NCI-H2029 treated with DMSO at 0.1 percent for 48 hours (cell line): ENCODE results near the gene PTGDR.

ENCODE experiments used
- DNase-seq: peaks from one replicate; lab custom pipeline; 2025; lab: John Stamatoyannopoulos, UW

Gene PTGDR

DNA sequence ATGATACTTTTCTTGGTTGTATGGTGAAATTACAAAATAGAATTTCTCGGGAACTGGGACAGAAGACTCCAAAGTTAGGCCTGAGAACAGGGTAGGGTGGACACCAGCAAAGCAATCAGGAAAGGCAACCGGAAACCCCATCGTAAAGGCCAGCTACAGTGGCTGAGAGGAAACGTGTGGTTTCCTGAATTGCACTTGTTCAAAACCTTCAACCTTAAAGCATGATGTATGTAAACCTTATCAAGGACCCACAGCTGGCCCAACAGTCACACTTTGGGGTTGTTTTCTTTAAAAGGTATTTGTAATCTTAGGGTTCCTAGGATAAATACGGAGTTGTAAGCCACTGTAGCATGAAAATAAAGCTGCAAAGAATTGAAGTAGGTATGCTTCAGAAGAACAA lies 2.2 kb upstream of the PTGDR start:
- no peak for DNase-seq

DNA sequence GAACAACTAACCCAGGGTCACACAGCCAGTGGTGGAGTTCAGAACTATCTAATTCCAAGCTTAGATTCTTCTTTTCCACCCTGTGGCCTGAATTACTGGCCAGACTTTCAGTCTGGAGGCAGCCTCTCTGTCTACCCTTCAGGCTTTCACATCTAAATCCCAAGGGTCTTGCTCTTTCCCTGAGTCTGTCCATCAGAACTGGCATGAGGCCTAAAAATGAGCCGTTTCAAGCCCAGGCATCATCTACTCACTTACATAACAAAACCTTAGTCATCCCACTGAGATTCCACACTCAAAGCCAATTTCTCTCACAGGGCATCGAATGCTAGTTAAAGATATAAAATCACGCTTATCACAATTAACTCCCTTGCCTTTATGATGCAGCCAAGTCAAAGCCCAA lies 1.3 kb upstream of the PTGDR start:
- DNase-seq: no peak

DNA sequence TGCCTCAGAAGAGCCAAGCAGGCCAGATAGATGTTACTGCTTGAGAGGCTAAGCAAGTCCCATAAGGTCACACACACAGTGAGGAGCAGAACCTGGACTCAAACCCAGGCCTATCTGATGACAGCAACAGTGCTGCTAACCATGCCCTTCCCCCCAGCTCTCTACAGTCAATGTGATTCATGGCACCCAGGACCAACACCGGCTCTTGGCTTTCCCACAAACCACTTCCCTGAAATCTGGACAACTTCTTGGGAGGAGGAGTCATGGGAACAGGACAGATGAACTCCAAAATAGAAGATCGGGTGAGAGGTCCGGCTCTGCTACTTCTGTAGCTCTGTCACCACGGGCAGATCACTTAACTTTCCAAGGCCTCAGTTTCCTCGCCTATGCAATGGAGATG lies 716 bp upstream of the PTGDR start:
- no peak for DNase-seq

DNA sequence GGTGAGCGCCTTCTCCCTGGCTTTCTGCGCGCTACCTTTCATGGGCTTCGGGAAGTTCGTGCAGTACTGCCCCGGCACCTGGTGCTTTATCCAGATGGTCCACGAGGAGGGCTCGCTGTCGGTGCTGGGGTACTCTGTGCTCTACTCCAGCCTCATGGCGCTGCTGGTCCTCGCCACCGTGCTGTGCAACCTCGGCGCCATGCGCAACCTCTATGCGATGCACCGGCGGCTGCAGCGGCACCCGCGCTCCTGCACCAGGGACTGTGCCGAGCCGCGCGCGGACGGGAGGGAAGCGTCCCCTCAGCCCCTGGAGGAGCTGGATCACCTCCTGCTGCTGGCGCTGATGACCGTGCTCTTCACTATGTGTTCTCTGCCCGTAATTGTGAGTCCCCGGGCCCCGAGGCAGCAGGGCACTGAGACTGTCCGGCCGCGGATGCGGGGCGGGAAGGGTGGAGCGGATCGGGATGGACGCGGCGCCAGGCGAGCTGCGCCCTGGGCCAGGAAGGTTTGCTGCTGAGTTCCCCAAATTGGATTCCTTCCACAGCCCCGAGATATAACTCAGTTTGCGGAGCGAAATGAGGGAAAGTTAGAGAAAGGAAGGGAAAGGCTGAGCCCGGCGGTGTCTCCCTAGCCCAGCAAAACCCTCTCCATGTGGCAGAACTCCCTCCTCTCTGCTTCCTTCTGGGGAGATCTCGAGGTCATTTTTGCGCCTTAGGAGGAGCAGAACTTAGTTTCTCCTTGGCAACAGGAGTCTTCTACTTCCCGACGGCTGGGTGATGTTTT lies 972 bp downstream of the PTGDR start:
- DNase-seq: no peak

DNA sequence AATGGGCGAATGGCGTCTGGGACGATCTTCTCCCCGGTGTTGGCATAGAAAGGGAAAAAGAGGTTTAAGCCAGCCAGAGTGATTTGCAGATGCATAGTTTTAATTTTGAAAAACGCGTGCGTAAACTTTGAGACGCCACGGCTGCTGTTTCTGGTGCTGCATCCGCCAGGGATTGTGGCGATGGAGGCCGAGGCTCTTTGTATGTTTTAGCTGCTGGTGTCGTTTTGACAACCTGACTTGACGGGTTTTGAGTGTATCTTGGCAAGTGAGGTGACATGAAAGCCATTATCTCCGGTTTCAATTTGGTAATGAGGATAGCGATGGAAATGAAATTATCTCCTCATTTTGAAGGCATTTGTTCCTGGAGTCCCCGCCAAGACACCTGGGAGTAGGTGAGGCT lies 1.6 kb downstream of the PTGDR start:
- no peak for DNase-seq

DNA sequence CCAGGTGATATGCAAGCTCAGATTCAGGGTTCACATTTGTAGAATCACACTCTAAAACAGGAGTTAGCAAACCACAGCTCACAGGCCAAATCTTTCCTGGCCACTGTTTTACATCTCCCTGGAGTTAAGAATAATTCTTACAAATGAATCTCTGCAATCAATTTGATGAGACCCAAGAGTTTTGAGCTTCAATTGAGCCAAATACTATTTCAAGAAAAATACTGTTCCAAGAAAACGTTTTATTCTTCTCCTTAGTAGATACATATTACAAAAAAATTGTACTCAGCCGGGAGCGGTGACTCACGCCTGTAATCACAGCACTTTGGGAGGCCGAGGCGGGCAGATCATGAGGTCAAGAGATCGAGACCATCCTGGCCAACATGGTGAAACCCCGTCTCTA lies 2.5 kb downstream of the PTGDR start:
- DNase-seq: no peak

DNA sequence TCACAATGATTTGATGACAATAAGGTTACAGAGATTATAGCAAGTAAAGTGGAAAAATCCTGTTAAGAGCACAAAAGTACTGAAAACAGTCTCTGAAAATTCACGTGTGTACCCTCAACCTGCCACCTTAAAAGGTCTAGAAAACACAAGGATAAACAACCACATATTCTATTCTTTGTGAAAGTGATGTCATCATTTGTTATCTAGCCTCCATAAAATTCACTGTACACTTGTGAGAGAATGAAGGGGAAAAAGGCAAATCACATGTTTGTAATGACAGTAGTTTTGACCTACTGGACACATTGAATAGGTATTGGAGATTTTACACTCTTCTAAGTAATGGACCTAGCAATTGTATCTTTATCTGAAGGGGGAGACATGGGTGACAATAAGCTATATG lies 4.0 kb downstream of the PTGDR start:
- DNase-seq: no peak

DNA sequence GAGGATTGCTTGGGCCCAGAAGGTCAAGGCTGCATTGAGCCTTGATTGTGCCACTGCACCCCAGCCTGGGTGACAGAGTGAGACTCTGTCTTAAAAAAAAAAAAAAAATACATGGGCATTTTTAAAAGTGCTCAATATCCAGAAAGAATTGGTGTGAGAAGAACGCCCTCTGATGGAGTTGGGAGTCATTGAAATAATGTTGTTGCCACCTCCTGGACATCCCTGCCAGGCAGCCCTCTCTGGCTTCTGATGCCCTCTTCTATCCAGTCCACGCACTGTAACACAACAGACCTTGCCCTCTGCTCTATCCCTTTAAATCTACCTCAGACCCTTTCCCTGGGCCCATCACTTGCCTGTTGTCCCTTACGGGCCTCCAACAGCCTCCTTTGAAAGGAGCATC lies 4.9 kb downstream of the PTGDR start:
- no peak for DNase-seq

DNA sequence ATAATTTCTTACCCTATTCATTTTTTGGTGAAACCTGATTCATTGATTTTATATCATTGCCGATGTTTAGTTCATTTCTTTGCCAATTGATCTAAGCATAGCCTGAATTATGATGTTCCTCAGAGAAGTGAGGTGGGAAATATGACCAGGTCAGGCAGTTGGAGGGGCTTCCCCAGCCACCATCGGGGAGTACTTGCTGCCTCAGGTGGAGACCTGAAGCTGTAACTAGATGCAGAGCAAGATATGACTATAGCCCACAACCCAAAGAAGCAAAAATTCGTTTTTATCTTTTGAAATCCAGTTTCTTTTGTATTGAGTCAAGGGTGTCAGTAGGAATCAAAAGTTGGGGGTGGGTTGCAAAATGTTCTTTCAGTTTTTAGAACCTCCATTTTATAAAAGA lies 7.9 kb downstream of the PTGDR start:
- DNase-seq: no peak

DNA sequence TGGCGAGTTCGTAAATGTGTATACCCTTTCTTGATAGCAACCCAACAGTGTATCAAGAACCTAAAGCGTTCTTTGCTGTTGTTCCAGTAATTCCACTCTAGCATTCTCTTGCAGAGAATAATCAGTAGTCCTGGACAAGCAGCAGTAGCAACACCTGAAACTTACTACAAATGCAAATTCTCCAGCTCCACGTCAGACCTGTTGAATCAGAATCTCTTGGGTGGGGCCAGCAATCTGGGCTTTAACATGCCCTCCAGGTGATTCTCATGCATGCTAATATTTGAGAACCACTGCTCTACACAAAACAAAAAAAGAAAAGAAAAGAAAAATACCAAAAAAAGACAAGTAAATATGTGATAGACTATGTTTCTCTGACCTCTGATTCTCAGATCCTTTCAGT lies 10.1 kb downstream of the PTGDR start:
- no peak for DNase-seq

DNA sequence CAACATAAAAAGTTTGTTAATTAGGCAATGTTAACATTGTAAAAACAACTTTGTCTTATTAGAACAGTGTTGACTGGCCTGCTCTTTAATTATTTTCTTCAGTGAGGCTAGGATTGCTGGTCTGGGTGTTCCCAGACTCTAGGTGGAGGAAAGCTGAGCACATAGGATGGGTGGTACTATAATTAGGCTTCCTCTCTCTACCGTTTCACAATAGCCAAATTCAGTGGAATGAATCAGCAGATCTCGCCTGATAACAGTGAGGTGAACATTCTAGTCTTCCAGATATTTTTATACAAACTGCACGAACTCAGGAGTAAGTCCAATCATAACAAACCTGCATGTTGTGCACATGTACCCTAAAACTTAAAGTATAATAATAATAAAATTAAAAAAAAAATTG lies 11.9 kb downstream of the PTGDR start:
- DNase-seq: no peak

DNA sequence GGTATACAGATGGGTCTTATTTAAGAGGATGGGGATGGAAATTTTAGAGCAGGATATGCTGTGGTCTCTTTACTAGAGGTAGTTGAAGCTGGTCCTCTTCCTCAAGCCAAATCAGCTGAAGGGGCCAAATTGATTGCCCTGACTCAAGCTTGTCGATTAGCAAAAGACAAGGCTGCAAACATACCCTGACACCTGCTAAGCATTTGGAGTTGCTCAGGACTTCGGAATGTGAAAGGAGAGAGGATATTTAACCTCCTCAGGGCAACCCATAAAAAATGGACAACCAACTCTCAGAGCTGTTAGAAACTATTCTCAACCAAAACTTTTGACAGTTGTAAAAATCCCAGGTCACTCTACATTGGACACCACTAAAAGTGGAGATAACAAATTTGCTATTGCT lies 15.6 kb downstream of the PTGDR start:
- DNase-seq: no peak

DNA sequence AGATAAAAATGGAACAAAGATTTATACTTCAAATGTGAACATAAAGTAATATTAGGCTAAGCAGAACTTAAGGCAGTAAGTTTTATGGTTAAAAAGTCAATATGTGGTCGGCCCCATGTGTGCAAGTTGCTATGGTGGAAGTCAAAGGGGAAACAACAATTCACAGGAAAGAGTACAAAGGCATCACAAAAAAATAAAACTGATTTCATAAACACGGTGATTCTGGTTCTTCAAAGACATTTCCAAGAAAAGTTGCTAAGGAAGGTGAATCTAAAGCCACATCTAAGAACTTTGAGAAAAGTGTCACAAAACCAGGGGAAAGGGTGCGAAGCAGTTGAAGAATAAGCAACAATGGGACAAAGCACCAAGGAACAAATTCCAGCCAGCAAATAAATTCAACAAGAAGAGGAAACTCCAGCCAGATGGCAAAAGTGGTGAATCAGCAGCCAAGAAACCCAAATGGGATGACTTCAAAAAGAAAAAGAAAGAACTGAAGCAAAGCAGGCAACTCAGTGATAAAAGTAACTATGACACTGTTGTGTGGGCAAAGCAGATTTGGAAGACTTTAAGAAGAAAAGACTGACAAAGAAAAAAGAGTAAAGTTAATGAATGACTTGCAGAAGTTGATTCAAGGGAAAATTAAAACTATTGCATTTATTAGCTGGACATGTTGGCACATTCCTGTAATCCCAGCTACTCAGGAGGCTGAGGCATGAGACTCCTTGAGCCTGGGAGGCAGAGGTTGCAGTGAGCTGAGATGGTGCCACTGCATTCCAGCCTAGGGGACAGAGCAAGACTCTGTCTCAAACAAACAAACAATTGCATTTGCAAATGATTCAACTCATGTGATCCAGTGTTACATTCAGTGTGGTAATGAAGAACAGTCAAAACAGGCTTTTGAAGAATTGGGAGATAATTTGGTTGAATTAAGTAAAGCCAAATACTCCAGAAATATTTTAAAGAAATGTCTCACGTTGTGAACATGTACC lies 19.5 kb downstream of the PTGDR start:
- no peak for DNase-seq

DNA sequence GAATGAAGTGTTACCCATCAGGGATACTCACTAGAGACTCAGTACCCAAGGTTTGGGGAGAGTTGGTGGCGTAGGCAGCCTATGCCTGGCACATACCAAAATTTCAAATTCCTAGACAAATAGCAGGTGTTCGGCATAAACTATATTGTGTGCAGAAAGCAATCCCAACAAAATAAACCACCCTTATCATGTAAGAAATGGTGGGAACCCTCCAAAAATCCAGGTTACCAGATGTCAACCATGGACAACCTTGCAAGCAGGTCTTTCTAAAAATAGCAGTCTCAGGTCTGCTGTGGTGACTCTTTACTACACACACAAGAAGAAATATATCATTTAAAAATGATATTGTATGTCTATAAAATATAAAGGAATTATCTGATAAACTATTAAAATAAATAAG lies 28.9 kb downstream of the PTGDR start:
- DNase-seq: no peak

DNA sequence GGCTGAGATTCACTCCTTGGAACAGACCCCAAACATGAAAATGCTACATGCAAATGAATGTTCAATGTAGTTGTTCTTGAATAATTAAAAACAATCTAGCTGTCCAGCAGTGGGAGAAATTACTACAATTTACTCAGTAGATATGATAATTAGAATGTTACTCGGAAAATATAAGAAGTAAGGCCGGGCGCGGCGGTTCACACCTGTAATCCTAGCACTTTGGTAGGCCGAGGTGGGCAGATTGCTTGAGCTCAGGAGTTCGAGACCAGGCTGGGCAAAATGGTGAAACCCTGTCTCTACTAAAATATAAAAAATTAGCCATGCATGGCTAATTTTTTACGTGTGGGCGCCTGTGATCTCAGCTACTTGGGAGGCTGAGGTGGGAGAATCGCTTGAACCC lies 31.3 kb downstream of the PTGDR start:
- no peak for DNase-seq

DNA sequence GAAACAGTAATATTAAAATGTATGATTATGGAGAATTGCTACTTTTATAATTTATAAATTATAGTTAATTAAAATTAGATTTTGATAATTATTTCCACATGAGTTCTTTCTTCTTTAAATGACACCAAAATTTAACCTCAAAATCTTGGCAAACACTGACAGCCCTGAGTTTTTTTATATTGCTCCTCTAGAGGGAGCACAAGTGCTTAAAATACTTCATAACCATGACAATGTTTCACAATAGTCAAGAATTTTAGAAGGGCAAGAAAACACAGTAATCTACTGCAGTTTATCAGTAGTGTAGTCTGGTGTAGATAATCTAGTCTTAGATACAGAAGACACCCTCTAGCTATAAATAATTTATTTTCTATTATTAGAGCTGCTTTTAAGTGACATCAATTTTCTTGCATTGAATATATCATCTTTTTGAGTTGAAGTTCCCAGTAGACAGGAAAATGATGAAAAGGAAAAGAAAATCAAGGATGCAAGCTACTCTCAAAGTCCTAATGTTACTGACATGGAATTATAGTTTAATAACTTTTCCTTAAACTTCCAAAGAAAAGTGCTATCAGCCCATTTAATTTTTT lies 32.3 kb downstream of the PTGDR start:
- peak; percentile 58 for DNase-seq

DNA sequence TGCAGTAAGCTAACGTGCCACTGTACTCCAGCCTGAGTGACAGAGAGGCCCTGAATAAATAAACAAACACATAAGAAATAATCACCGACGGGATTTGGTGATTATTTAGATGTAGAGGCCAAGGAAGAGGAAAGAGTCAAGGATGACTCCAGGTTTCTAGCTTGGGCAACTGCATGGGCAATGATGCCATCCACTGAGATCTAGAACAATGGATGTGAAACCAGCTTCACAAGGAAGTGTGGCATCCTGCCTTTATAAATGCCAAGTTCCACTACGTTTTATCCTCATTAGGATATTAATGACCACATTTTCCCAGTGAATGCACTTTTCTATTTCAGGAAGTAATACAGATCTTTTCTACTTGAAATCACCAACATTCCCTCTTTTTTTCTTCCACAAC lies 35.7 kb downstream of the PTGDR start:
- no peak for DNase-seq

DNA sequence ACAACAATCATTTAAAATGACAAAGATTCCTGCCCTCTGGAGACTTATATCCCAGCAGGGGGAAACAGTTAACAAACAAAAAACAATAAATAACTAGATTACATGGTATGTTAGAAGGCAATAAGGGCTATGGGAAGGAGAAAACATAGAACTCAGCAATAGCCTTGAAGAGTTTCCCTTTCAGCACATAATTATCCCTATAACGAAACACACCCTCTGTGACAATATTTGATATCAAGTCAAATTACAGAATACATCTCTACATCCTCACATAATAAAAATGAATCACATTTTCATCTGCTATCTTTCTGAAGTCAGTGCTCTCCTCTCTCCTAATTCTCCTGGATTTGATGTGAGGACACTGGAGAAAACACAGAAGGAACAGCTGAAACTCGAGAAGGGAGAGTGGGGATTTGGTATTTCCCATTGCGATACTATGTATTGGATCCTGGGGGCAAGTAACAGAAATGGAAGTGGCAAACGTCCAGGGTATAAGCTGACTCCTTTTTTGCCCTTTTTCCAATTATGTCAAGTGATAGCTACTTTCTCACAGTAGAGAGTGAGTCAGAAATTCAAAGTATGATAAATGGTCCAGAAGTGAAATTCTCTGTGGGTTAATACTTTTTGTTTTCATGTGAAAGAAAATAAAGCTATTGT lies 36.9 kb downstream of the PTGDR start:
- DNase-seq: no peak

DNA sequence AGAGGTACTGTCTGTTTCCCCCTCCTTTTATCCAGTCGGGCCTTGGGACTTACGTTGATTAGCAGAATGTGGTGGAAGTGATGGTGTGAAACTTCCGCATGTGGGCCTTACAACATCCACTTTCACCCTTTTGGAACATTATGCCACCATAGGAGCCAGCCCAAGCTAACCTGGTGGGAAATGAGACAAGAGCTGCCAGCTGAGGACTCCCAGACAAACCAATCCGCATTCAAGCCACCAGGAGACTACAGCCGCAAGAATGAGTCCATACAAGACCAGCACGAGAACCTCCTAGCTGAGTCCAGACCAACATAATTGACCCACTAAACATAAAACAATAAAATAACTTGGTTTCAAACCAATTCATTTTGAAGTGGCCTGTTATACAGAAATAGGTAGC lies 37.5 kb downstream of the PTGDR start:
- no peak for DNase-seq

DNA sequence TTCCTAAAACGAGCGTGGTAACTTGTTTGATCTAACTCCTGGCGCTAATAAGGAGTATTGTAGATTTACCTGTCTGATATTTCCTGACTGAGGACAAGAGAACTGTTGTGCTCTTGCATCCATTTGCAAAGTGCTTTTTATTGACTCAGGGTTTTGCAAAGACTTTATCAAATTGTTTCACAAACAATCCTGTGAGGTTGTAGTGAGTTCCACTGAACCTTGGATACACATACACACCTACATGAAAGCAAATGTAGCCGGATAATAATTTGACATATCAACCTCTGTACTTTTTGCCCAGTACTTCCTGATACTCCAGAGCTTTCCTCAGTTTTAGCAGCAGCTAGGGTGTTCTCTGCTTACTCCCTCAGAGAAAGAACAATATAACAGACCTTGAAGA lies 39.9 kb downstream of the PTGDR start:
- no peak for DNase-seq

DNA sequence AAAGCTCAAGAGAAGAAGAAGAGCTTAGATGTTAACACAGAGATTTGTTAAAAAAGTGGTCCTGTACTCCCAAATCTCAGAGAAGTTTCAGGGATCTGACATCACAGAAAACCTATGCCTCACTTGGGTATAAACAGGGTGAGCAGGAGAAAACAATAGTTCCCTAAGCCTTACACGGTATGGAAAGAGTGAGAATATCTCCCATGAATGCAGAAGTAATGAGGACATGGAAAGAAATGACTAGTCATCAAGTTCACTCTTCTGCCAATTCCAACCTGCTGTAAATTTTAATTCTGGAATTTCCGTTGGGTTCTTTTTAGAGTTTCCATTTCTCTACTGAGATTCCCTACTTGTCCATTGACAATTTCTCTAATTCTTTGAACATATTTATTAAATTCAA lies 40.4 kb downstream of the PTGDR start:
- DNase-seq: no peak

DNA sequence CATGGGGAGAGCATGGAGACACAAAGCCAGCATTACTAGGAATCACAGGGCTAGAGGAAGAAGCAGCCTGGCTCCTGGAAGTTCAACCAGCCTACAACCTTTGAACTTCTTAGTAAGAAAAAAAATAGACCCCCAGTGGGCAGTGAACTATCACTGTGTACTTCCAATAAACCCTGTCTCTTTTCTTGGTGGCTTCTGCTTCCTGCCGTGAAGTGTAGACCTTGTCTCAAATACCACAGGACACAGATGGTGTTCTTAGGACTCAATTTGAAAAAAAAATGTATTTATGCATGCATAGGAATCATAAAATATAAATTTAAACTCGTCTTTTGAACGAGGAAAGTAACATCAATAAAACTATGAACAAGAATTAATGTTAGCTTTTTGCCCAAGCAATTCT lies 43.0 kb downstream of the PTGDR start:
- no peak for DNase-seq
